OCI-LY1 (cell line): ENCODE results near the gene GPR151.

Experiments
- H2AFZ ChIP-seq: fragments of 200-600 bp; sonication (generic), shearing (Covaris generic); 2 replicates; pipeline ENCODE4 v1.6.0; 2014; ENCODE audit warnings: antibody characterized with exemption, mild to moderate bottlenecking, low read length
- H3F3A ChIP-seq: fragments of 200-600 bp; sonication (generic), shearing (Covaris generic); 2 replicates; pipeline ENCODE4 v1.6.0; 2014; ENCODE audit warnings: mild to moderate bottlenecking, antibody characterized with exemption, low read length, moderate library complexity; ENCODE audit not compliant: insufficient read depth
- H3K27ac ChIP-seq: fragments of 200-600 bp; sonication (generic); 2 replicates; pipeline ENCODE4 v1.5.1; 2014; ENCODE audit warnings: low read length, mixed run types, mild to moderate bottlenecking, low read depth; ENCODE audit not compliant: poor library complexity, severe bottlenecking
- H3K27me3 ChIP-seq: fragments of 200-600 bp; sonication (generic); 2 replicates; pipeline ENCODE4 v1.6.0; 2014; ENCODE audit warnings: antibody characterized with exemption, mild to moderate bottlenecking, low read length, moderate library complexity; ENCODE audit not compliant: insufficient read depth
- H3K36me3 ChIP-seq: fragments of 200-600 bp; sonication (generic); 2 replicates; pipeline ENCODE4 v1.6.1; 2014; ENCODE audit warnings: mild to moderate bottlenecking, antibody characterized with exemption, low read length, moderate library complexity, mixed read lengths; ENCODE audit not compliant: insufficient read depth
- H3K4me1 ChIP-seq: fragments of 200-600 bp; sonication (generic); 2 replicates; pipeline ENCODE4 v1.5.1; 2014; ENCODE audit warnings: mild to moderate bottlenecking, low read length, moderate library complexity; ENCODE audit not compliant: insufficient read depth, severe bottlenecking
- H3K4me2 ChIP-seq: fragments of 200-600 bp; sonication (generic), shearing (Covaris generic); 2 replicates; pipeline ENCODE4 v1.6.1; 2014; ENCODE audit warnings: low read length
- H3K4me3 ChIP-seq: fragments of 200-600 bp; sonication (generic); 2 replicates; pipeline ENCODE4 v1.5.1; 2014; ENCODE audit warnings: low read length, low read depth, mild to moderate bottlenecking, mixed read lengths; ENCODE audit not compliant: poor library complexity, severe bottlenecking
- H3K79me2 ChIP-seq: fragments of 200-600 bp; shearing (Covaris generic); 2 replicates; pipeline ENCODE4 v1.6.1; 2016; ENCODE audit warnings: mixed run types, low read length, mixed read lengths; ENCODE audit not compliant: insufficient read depth
- H3K9ac ChIP-seq: fragments of 200-600 bp; sonication (generic), shearing (Covaris generic); 2 replicates; pipeline ENCODE4 v1.6.1; 2014; ENCODE audit warnings: mild to moderate bottlenecking, low read length, mixed read lengths
- H3K9me2 ChIP-seq: fragments of 200-600 bp; sonication (generic), shearing (Covaris generic); 2 replicates; pipeline ENCODE4 v1.6.1; 2014; ENCODE audit warnings: low read depth, mild to moderate bottlenecking, low read length, mixed read lengths
- H3K9me3 ChIP-seq: fragments of 200-600 bp; shearing (Covaris generic); 2 replicates; pipeline ENCODE4 v1.6.1; 2014; ENCODE audit warnings: low read length, mixed read lengths
- H4K20me1 ChIP-seq: fragments of 200-600 bp; sonication (generic), shearing (Covaris generic); 2 replicates; pipeline ENCODE4 v1.6.0; 2016; ENCODE audit warnings: mild to moderate bottlenecking, low read length; ENCODE audit not compliant: insufficient read depth
- CTCF ChIP-seq: fragments of 200-600 bp; sonication (generic), shearing (Covaris generic); IDR thresholded peaks from 2 replicates; pipeline ENCODE4 v1.5.1; 2017; ENCODE audit warnings: mild to moderate bottlenecking, antibody characterized with exemption, low read length, moderate library complexity, mixed read lengths
- EZH2 ChIP-seq: fragments of 200-600 bp; sonication (generic), shearing (Covaris generic); IDR thresholded peaks from 2 replicates; pipeline ENCODE4 v1.8.0; 2017; ENCODE audit warnings: borderline replicate concordance, mixed run types, mild to moderate bottlenecking, antibody characterized with exemption, low read length, moderate library complexity, mixed read lengths

Gene GPR151

GRCh38 chr5:146553446-146553845 lies 37.5 kb upstream of the GPR151 start:
- H3K79me2 ChIP-seq: no peaks in the 10 kb centered on the region
- TF ChIP-seq CTCF (no peak), EZH2 (no peak)
- no peaks in the 10 kb centered on the region for H3K27me3 ChIP-seq
- H3K9me2 ChIP-seq: no peaks in the 10 kb centered on the region
- H3K4me3 ChIP-seq: no peak overlapping the region
- no peaks in the 10 kb centered on the region for H3K4me1 ChIP-seq
- no peaks in the 10 kb centered on the region for H3F3A ChIP-seq
- H3K27ac ChIP-seq: no peak overlapping the region
- H3K36me3 ChIP-seq: no peaks in the 10 kb centered on the region
- H3K4me2 ChIP-seq: no peak overlapping the region
- no peak overlapping the region for H3K9ac ChIP-seq
- H2AFZ ChIP-seq: no peak overlapping the region
- H4K20me1 ChIP-seq: no peaks in the 10 kb centered on the region
- no peaks in the 10 kb centered on the region for H3K9me3 ChIP-seq

GRCh38 chr5:146549615-146550014 lies 33.6 kb upstream of the GPR151 start:
- Histone ChIP-seq H3K9ac (no peak overlapping the region), H3K36me3 (no peaks in the 10 kb centered on the region), H3F3A (no peaks in the 10 kb centered on the region), H3K9me2 (no peaks in the 10 kb centered on the region), H3K4me2 (no peak overlapping the region), H4K20me1 (no peaks in the 10 kb centered on the region), H3K27me3 (no peaks in the 10 kb centered on the region), H3K4me3 (no peak overlapping the region), H3K27ac (no peak overlapping the region), H3K79me2 (no peaks in the 10 kb centered on the region), H2AFZ (no peak overlapping the region), H3K4me1 (no peaks in the 10 kb centered on the region), H3K9me3 (no peaks in the 10 kb centered on the region)
- TF ChIP-seq CTCF (no peak), EZH2 (no peak)

- no peaks in the 10 kb centered on the region for H3K9me2 ChIP-seq
- TF ChIP-seq CTCF: no peak
- no peak for TF ChIP-seq EZH2
Measured at GRCh38 chr5:146548781-146549449, 32.9 kb upstream of the GPR151 start.

More at GRCh38 chr5:146548781-146549449, 32.9 kb upstream of the GPR151 start:
- no peak overlapping the region for H3K4me3 ChIP-seq
- H3K27me3 ChIP-seq: no peaks in the 10 kb centered on the region
- no peaks in the 10 kb centered on the region for H3K79me2 ChIP-seq
- no peaks in the 10 kb centered on the region for H3K9me3 ChIP-seq
- H3F3A ChIP-seq: no peaks in the 10 kb centered on the region
- no peak overlapping the region for H2AFZ ChIP-seq
- H3K36me3 ChIP-seq: no peaks in the 10 kb centered on the region
- H4K20me1 ChIP-seq: no peaks in the 10 kb centered on the region
- no peak overlapping the region for H3K9ac ChIP-seq
- no peak overlapping the region for H3K27ac ChIP-seq
- no peak overlapping the region for H3K4me2 ChIP-seq
- H3K4me1 ChIP-seq: no peaks in the 10 kb centered on the region
